Measurements from ENCODE around the gene HES4.

DNA sequence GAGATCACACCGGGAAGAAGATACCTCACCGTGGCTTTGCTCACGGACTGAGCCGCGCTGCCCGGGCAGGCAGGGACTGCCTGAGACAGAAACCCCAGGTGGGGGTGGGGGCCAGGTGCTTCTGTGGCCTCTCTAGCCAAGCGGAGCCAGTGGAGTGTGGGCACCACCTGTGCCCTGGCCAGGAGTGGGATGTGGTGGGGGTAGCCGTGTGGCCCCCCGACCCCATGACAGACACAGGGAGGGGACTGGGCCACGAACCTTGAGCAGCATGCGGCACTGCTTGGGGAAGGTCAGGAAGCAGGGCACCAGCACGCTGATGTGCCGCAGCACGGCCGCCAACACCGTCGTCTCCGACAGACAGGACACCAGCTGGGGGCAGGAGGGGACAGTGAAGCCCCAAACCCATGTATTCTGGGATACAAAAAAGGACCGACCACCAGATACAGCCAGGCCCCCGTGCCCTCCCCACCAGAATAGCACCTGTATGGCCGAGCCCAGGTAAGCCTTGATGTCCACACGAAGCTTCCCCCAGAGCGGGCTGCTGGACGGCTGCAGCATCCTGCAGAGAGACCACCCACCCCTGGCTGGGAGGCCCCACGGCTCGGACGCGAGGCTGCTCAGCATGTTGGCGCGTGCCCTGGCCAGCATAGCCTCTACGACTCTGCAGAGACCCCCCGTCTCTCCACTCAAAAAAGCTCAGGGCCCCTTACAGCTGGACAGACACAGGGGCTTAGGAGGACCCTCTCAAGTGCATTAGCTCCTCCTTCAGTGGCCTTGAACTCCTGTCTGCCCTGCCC lies 46.2 kb downstream of the HES4 start:
- TF ChIP-seq, protein P1, sequence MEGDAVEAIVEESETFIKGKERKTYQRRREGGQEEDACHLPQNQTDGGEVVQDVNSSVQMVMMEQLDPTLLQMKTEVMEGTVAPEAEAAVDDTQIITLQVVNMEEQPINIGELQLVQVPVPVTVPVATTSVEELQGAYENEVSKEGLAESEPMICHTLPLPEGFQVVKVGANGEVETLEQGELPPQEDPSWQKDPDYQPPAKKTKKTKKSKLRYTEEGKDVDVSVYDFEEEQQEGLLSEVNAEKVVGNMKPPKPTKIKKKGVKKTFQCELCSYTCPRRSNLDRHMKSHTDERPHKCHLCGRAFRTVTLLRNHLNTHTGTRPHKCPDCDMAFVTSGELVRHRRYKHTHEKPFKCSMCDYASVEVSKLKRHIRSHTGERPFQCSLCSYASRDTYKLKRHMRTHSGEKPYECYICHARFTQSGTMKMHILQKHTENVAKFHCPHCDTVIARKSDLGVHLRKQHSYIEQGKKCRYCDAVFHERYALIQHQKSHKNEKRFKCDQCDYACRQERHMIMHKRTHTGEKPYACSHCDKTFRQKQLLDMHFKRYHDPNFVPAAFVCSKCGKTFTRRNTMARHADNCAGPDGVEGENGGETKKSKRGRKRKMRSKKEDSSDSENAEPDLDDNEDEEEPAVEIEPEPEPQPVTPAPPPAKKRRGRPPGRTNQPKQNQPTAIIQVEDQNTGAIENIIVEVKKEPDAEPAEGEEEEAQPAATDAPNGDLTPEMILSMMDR (conservative IDR thresholded peaks at IDR 0.05), result no peak
- no peak for TF ChIP-seq ZFX (IDR thresholded peaks at IDR 0.05)
